CD4-positive, alpha-beta T cell (primary cell): ENCODE measurements around the gene APOM. TPM values are rescaled to one million over a fixed set of nuclear protein-coding genes. Genes with fewer than 3 reads are reported as not detected.

Experiments used
- ATAC-seq: fragments of 200-7000 bp; cut with Tn5 transposase; one replicate; pipeline ENCODE4 v1.10.0; 2022; ENCODE audit warnings: mild to moderate bottlenecking; ENCODE audit not compliant: poor library complexity
- CTCF ChIA-PET: fragments of 350-600 bp; sonication (Branson Sonifier 250); formaldehyde crosslinking; loops from one replicate; lab custom pipeline; 2021; ENCODE audit warnings: antibody characterized with exemption, inconsistent platforms; lab: Charles Lee
- POLR2A ChIA-PET: fragments of 350-600 bp; sonication (Branson Sonifier 250); formaldehyde crosslinking; loops from one replicate; lab custom pipeline; 2021; ENCODE audit warnings: antibody characterized with exemption, inconsistent platforms; lab: Charles Lee
- DNase-seq, 14 experiments: peaks; one replicate each; pipeline ENCODE4 v3.0.0-alpha.2; 2013 to 2020; ENCODE audit warnings: mixed read lengths in 2 of 14
- H3K27ac ChIP-seq, 2 donors: one replicate each; pipeline versions ENCODE4 v1.5.1 to v1.7.0; 2013; ENCODE audit warnings: low read length in 2 of 2, low read depth in 1 of 2, mild to moderate bottlenecking in 1 of 2
- H3K27me3 ChIP-seq, 2 experiments: 1 replicate in 1 of 2; 2 replicates in 1 of 2; pipeline versions ENCODE4 v1.6.1 to v1.7.0; 2013; ENCODE audit warnings: low read length in 2 of 2, control low read depth in 1 of 2, mild to moderate bottlenecking in 1 of 2, moderate library complexity in 1 of 2; ENCODE audit not compliant: insufficient read depth in 2 of 2, control insufficient read depth in 1 of 2
- H3K36me3 ChIP-seq: one replicate; pipeline ENCODE4 v1.6.1; 2013; ENCODE audit warnings: low read length, control low read depth; ENCODE audit not compliant: insufficient read depth
- H3K4me1 ChIP-seq: one replicate; pipeline ENCODE4 v1.6.1; 2013; ENCODE audit warnings: low read length, control low read depth; ENCODE audit not compliant: insufficient read depth
- H3K4me3 ChIP-seq: one replicate; pipeline ENCODE4 v1.5.1; 2013; ENCODE audit warnings: mild to moderate bottlenecking, low read length, moderate library complexity
- H3K9me3 ChIP-seq, 2 experiments: 1 replicate in 1 of 2; 2 replicates in 1 of 2; pipeline versions ENCODE4 v1.6.1 to v1.7.0; 2013; ENCODE audit warnings: low read length in 2 of 2, mild to moderate bottlenecking in 2 of 2, control low read depth in 1 of 2, moderate library complexity in 1 of 2; ENCODE audit not compliant: control insufficient read depth in 1 of 2, insufficient read depth in 1 of 2
- H3K27ac Mint-ChIP-seq: one replicate; pipeline ENCODE4 v1.8.0; 2020; ENCODE audit warnings: mixed read lengths
- H3K27me3 Mint-ChIP-seq: one replicate; pipeline ENCODE4 v1.8.0; 2021; ENCODE audit warnings: mixed read lengths
- H3K36me3 Mint-ChIP-seq: one replicate; pipeline ENCODE4 v1.8.0; 2021; ENCODE audit warnings: low read depth, mixed read lengths
- H3K4me1 Mint-ChIP-seq: one replicate; pipeline ENCODE4 v1.8.0; 2021; ENCODE audit warnings: low read depth, mixed read lengths
- H3K4me3 Mint-ChIP-seq: one replicate; pipeline ENCODE4 v1.8.0; 2020; ENCODE audit warnings: mild to moderate bottlenecking, mixed read lengths
- H3K9me3 Mint-ChIP-seq: one replicate; pipeline ENCODE4 v1.8.0; 2020; ENCODE audit warnings: mixed read lengths
- CTCF ChIP-seq: fragments of 200-600 bp; IDR thresholded peaks from one replicate; pipeline ENCODE4 v1.8.0; 2022; ENCODE audit warnings: antibody characterized with exemption, mild to moderate bottlenecking
- intact Hi-C, 2 experiments: fragments of 100-400 bp; cut with DNase I in 1 of 2; cut with micrococcal nuclease in 1 of 2; formaldehyde crosslinking; loops; one replicate each; pipeline versions ENCODE4 v1.15.1 to v1.9.0; 2023 to 2025; cut with DNase I, micrococcal nuclease
- total RNA-seq, 174 experiments: library from RNA in 2 of 174; stranded (reverse) in 2 of 174; gene quantifications; one replicate each; pipeline ENCODE4 v1.2.3 and lab custom pipeline; 2021 to 2026

APOM gene
- total RNA-seq, 2 experiments from 2014 or later: 4.2 to 4.6 TPM

GRCh38 chr6:31659649-31660380, 4.1 kb downstream of the APOM start:
- Histone ChIP-seq H3K27ac (peak overlapping the region; percentile 70 to 71), H3K36me3 (peaks cover 48% of the 10 kb centered on the region), H3K9me3 (no peaks in the 10 kb centered on the region), H3K27me3 (no peaks in the 10 kb centered on the region), H3K4me1 (peaks cover 67% of the 10 kb centered on the region), H3K4me3 (peak overlapping the region; percentile 80)
- TF ChIP-seq CTCF: no peak
- H3K9me3 Mint-ChIP-seq: no peaks in the 10 kb centered on the region
- intact Hi-C loops: loop anchor here (1.0 to 10.0 kb wide), 5 partner anchors 8 to 1545 kb away; partner anchors contain the start of genes BAG6 (in 2 of the 2), ABCF1 (in 1 of the 2), GPSM3 (in 1 of the 2) and HSD17B8 (in 1 of the 2)
- peak overlapping the region; percentile 94 for H3K27ac Mint-ChIP-seq
- DNase-seq: peak in 4 of 14 experiments; percentile 35 to 52 (median 48)
- CTCF ChIA-PET: interaction anchor here (0.9 to 2.7 kb wide), 2 partner anchors 7 to 30 kb away, joined by 3 to 9 read pairs; partner anchors contain the start of gene BAG6
- POLR2A ChIA-PET: interaction anchor here (0.6 to 7.9 kb wide), 12 partner anchors 6 to 1403 kb away, joined by 3 to 250 read pairs (median 5); partner anchors contain the start of genes ABHD16A, APOM, ATP6V1G2 and BAG6
- peaks cover 75% of the 10 kb centered on the region for H3K4me1 Mint-ChIP-seq
- H3K4me3 Mint-ChIP-seq: peak overlapping the region; percentile 95
- no peaks in the 10 kb centered on the region for H3K27me3 Mint-ChIP-seq
- peaks cover 61% of the 10 kb centered on the region for H3K36me3 Mint-ChIP-seq
- ATAC-seq: peak; percentile 54

- Mint-ChIP-seq H3K4me3 (peak within 1 kb of the TSS; percentile 95), H3K27me3 (no peaks in the 10 kb centered on the region), H3K9me3 (no peaks in the 10 kb centered on the region), H3K36me3 (peaks cover 67% of the 10 kb centered on the region), H3K27ac (peak within 1 kb of the TSS; percentile 94), H3K4me1 (peaks cover 73% of the 10 kb centered on the region)
- H3K4me1 ChIP-seq: peaks cover 73% of the 10 kb centered on the region
- no peaks in the 10 kb centered on the region for H3K9me3 ChIP-seq
- H3K27ac ChIP-seq: peak within 1 kb of the TSS; percentile 70 to 71
- peaks cover 48% of the 10 kb centered on the region for H3K36me3 ChIP-seq
- no peaks in the 10 kb centered on the region for H3K27me3 ChIP-seq
- intact Hi-C loops: loop anchor here (1.0 to 10.0 kb wide), 5 partner anchors 8 to 1544 kb away; partner anchors contain the start of genes BAG6 (in 2 of the 2), ABCF1 (in 1 of the 2), GPSM3 (in 1 of the 2) and HSD17B8 (in 1 of the 2)
- ATAC-seq (peak; percentile 42), DNase-seq (peak; percentile 45 to 87 (median 74))
- H3K4me3 ChIP-seq: peak within 1 kb of the TSS; percentile 80
- no peak for TF ChIP-seq CTCF
- CTCF ChIA-PET: interaction anchor here (0.8 to 2.7 kb wide), 3 partner anchors 8 to 202 kb away, joined by 3 to 9 read pairs (median 3); partner anchors contain the start of genes BAG6 and NEU1
- POLR2A ChIA-PET: interaction anchor here (1.0 to 7.9 kb wide), 13 partner anchors 7 to 202 kb away, joined by 3 to 250 read pairs (median 5); partner anchors contain the start of genes ABHD16A, APOM, ATP6V1G2 and BAG6
Observed at GRCh38 chr6:31660381-31661261, 4.9 kb downstream of the APOM start, which contains the start of gene C6orf47. Gene C6orf47 (minus strand): TSS chr6:31660778. CDS start chr6:31659947, 831 bp downstream.
